ENCODE results near the gene OSBPL7.
A peak's percentile ranks its signal among the peaks of the same experiment; 100 is the strongest.

The OSBPL7 gene

GRCh38 chr17:47852113-47852949 lies 30.7 kb upstream of the OSBPL7 start:
- Histone ChIP-seq H3K36me3 (ENCODE audit: control insufficient read depth in 2 of 2, insufficient read depth in 1 of 2, low read length in 2 of 2) (peaks cover 0 to 3% of the 10 kb centered on the region in 2 experiments; a peak in 1 of 3 replicates), H3K4me3 (ENCODE audit: low read depth, low read length) (no peak overlapping the region), H3K4me1 (ENCODE audit: control insufficient read depth, insufficient read depth, low read length) (peaks cover 4% of the 10 kb centered on the region; the same call in 1 of the 2 replicates), H3K9me3 (ENCODE audit: control insufficient read depth, insufficient read depth, low read depth, low read length) (no peaks in the 10 kb centered on the region), H3K27ac (ENCODE audit: extremely low read depth, low read depth, low read length) (no peak overlapping the region)
- CTCF ChIA-PET, result interaction anchor here (0.6 to 19.4 kb wide), 4 partner anchors 9 to 232 kb away, joined by 3 to 837 read pairs (median 47); partner anchors contain the start of genes SCRN2 and SP2
- POLR2A ChIA-PET, result interaction anchor here (2.3 kb wide), 1 partner anchor 43 kb away, joined by 15 read pairs; the partner anchor contains the start of gene SP2
- no peak for TF ChIP-seq FEZF1 (tag by site-specific recombination; IDR thresholded peaks at IDR 0.05)
- TF ChIP-seq ZNF248 (tag by site-specific recombination; IDR thresholded peaks at IDR 0.05), result no peak
- no peak for TF ChIP-seq ZNF132 (tag by site-specific recombination; IDR thresholded peaks at IDR 0.05; ENCODE audit: borderline replicate concordance)
- no peak for TF ChIP-seq ELK4 (IDR thresholded peaks at IDR 0.05; ENCODE audit: borderline replicate concordance, low read depth, low read length)
- no peak for TF ChIP-seq KLF16 (tag by site-specific recombination; IDR thresholded peaks at IDR 0.05)
- no peak for TF ChIP-seq ZNF138 (tag by site-specific recombination; IDR thresholded peaks at IDR 0.05; ENCODE audit: borderline replicate concordance)
- no peak for TF ChIP-seq ZNF837 (tag by site-specific recombination; IDR thresholded peaks at IDR 0.05)
- TF ChIP-seq ZNF544 (tag by site-specific recombination; IDR thresholded peaks at IDR 0.05), result no peak
- TF ChIP-seq ZNF621 (tag by site-specific recombination; IDR thresholded peaks at IDR 0.05), result no peak
- TF ChIP-seq ZNF19 (tag by site-specific recombination; IDR thresholded peaks at IDR 0.05; ENCODE audit: low read depth), result no peak
- TF ChIP-seq ZNF768 (tag by site-specific recombination; IDR thresholded peaks at IDR 0.05), result no peak
- no peak for TF ChIP-seq ZNF585B (tag by site-specific recombination; IDR thresholded peaks at IDR 0.05)
- TF ChIP-seq ZNF239 (tag by site-specific recombination; IDR thresholded peaks at IDR 0.05), result no peak
- TF ChIP-seq OSR2 (tag by site-specific recombination; IDR thresholded peaks at IDR 0.05), result no peak
- TF ChIP-seq, protein P1, sequence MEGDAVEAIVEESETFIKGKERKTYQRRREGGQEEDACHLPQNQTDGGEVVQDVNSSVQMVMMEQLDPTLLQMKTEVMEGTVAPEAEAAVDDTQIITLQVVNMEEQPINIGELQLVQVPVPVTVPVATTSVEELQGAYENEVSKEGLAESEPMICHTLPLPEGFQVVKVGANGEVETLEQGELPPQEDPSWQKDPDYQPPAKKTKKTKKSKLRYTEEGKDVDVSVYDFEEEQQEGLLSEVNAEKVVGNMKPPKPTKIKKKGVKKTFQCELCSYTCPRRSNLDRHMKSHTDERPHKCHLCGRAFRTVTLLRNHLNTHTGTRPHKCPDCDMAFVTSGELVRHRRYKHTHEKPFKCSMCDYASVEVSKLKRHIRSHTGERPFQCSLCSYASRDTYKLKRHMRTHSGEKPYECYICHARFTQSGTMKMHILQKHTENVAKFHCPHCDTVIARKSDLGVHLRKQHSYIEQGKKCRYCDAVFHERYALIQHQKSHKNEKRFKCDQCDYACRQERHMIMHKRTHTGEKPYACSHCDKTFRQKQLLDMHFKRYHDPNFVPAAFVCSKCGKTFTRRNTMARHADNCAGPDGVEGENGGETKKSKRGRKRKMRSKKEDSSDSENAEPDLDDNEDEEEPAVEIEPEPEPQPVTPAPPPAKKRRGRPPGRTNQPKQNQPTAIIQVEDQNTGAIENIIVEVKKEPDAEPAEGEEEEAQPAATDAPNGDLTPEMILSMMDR (tag by site-specific recombination; IDR thresholded peaks at IDR 0.05), result no peak

- ChIA-PET CTCF (interaction anchor here (0.6 to 19.4 kb wide), 5 partner anchors 9 to 1675 kb away, joined by 3 to 837 read pairs (median 3); partner anchors contain the start of genes SCRN2 and SP2), POLR2A (interaction anchor here (1.3 to 2.3 kb wide), 2 partner anchors 34 to 44 kb away, joined by 4 to 15 read pairs; partner anchors contain the start of gene SP2)
- Histone ChIP-seq H3K4me1 (ENCODE audit: control insufficient read depth, insufficient read depth, low read length) (peaks cover 4% of the 10 kb centered on the region; the same call in 1 of the 2 replicates), H3K9me3 (ENCODE audit: control insufficient read depth, insufficient read depth, low read depth, low read length) (no peaks in the 10 kb centered on the region), H3K36me3 (ENCODE audit: control insufficient read depth in 2 of 2, insufficient read depth in 1 of 2, low read length in 2 of 2) (peaks cover 0 to 4% of the 10 kb centered on the region in 2 experiments; a peak in 1 of 3 replicates), H3K4me3 (ENCODE audit: low read depth, low read length) (no peak overlapping the region), H3K27ac (ENCODE audit: extremely low read depth, low read depth, low read length) (no peak overlapping the region)
- TF ChIP-seq ZNF335 (tag by site-specific recombination; conservative IDR thresholded peaks at IDR 0.05), result peak; percentile 64
- TF ChIP-seq ZNF596 (tag by site-specific recombination; IDR thresholded peaks at IDR 0.05), result no peak
- peak; percentile 53 for TF ChIP-seq ZFHX2 (tag by site-specific recombination; conservative IDR thresholded peaks at IDR 0.05)
These were observed 30.1 kb upstream of the OSBPL7 start for GRCh38 chr17:47851764-47852112.

Data from HEK293 (cell line).